SKM-1 treated with dmso at 0.1 percent for 144 hours (cell line): ENCODE results near the gene GRID1.

ENCODE experiments used
- DNase-seq: peaks from one replicate; lab custom pipeline; 2025; ENCODE audit not compliant: unreplicated experiment; lab: John Stamatoyannopoulos, UW

Gene GRID1

GRCh38 chr10:85791818-85792532 is 574.6 kb downstream of the GRID1 start:
- no peak for DNase-seq

DNA sequence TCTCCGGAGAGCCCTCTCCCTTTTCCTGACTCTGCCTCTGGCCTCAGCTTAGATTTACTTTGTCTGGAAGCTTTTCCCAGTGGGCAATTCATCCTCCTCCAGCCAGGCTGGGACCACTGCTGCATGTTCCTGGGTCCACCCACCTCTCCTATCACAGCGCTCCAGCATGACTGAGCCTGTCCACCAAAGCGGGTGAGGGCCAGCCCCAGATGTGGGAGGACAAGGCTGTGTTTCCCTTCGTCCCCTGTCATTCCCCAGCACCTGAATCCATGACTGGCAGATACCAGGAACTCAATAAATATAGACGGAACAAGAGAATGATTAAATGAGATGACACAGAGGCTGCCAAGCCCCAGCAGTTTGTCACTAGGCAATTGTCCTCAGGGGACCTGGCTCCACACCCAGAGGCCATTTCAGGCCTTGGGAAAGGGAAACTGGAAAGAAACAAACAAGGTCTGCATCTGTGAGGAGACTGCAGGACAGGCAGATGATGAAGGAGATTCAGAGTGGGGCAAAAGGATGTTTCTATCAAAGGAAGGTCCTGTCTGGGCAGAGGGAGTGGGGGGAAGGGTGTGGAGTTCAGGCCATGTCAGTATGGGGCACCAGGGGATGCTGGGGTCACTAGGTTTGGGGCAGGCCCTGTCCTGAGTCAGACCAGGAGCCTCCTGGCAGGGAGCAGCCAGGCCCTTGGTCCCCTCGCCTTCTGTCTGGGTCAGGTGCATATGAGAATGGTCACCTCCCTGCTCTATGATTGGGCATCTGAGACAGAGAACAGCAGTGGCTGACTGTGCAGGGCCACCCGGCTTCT is 576.4 kb downstream of the GRID1 start:
- DNase-seq, result no peak

DNA sequence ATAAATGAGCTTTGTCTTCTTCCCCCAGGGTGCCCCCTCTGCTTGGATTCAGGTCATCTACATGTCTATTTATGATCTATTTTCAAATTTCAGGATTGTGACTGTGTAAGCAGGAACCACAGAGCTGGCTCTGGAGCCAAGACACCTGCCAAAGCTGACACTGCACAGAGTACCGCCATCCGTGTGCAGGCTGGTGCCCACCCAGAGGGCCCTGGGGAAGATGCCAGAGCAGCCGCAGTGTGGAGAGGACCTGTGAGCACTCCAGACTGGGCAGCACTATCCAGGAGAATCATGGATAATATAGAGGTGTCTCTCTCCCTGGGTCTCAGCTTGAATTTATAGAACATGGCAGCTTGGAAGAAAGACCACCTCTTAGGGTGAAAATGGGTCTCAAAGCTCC is 577.5 kb downstream of the GRID1 start:
- DNase-seq, result no peak

GRCh38 chr10:85788570-85788969 is 578.0 kb downstream of the GRID1 start:
- no peak for DNase-seq

DNA sequence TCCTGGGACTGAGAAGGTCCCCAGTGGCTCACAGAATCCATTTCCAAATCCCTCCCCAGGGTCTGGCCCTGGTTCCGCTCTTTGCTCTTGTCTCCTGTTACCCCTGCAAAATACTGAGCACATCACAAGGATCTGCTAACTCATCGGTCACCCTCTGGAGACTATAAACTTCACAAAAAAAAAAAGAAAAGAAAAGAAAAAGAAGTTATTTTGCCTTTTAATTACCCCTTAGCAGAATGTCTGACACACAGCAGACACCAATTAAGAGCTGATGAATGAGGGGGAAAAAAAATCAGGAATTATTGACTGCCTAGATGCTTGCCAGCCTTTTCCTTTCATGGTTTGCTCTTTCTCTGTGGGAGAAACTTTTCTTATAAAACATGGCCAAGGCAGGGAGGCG is 578.7 kb downstream of the GRID1 start:
- DNase-seq, result no peak

DNA sequence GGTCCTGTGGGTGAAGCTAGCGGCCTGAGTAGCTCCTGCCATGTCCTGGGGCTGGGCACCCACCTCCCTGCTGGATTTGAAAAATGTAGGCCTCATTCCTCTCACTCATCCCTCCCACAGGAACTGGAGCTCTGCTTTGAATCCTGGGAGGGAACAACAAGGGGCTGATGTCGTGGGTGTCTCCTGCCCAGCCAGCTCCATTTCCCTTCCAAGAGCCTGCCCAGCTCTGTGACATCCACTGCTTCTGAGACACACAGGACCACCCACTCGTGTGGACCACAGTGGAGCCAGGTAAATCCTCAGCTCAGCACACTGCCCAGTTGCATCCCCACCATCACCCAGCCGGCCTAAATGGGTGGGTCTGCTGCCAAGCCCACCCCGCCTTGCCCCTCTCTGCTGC is 579.2 kb downstream of the GRID1 start:
- DNase-seq, result no peak

DNA sequence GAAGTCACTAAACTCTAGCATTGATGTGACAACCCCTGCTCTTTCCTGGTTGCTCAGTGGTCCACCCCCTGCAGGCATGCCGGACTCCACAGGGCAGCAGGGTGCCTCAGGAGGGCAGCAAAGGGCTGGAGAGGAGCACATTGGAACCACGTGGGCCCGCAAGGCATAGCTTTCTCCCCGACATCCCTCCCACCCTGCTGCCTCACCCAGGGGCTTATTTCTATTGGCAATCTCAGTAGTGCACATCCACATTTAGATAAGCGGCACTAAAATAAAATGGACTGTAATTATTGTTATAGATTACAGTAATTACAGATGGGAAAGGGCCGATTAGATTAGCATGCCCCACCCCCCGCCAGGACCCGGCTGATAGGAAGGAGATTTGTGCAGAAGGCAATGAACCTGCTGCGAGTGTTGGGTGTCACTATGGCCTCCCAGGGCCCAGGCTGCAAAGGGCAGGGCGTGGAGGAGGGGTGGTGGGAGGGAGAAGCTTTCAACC is 580.1 kb downstream of the GRID1 start:
- no peak for DNase-seq

GRCh38 chr10:85784792-85785191 is 581.8 kb downstream of the GRID1 start:
- no peak for DNase-seq

GRCh38 chr10:85781404-85781803 is 585.2 kb downstream of the GRID1 start:
- DNase-seq, result no peak

- DNase-seq, result no peak
Measured at GRCh38 chr10:85778074-85778473, 588.5 kb downstream of the GRID1 start.

- DNase-seq, result no peak
Measured at GRCh38 chr10:85767891-85768290, 598.7 kb downstream of the GRID1 start.

DNA sequence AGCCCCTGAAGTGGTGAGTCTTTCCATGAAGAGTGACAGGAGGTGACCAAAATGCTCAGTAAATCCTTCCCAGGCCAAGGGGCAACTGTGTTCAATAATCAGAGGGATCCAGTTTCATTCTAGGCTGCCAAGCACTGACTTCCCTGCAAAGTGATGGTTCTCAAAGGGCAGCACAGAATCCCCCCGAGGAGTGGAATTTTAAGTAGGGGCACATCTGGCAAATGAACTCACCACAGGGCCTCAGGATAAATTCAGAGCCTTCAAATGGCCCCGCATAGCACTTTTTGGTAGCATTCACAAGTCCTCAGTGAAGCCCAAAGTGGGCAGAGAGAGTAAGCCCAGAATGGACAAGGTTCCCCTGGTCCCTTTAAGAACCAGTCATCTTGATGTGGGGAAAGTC is 602.5 kb downstream of the GRID1 start:
- DNase-seq, result no peak

GRCh38 chr10:85761906-85762445 is 604.6 kb downstream of the GRID1 start:
- DNase-seq, result no peak

DNA sequence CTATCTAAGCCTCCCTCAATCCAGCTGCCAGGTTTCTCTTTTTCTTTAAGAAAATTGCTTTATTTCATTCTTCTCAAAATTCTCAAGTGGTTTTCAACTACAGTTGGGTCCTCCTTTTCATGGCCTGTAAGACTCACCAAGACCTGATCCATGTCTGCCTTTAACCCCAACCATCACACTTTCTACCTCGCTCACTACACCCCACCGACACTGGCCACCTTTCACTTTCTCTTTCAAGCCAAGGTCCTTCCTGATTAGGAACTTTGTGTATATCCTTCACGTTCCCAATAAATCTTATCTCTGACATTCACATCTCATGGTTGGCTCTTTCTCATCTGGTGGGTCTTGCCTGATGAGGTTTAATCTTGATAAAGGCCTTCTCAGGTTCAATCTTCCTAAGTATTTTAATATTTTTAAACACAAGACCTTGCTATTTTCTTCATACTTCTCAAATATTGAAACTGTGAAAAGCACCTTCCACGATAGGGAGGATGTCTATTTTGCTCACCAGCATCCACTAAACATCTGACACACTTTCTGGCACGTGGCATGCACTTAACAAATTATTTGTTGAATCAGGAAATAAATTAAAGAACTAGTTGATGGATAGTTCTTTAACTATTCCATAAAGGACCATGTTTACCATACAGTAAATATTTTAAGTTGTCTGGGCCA is 624.8 kb downstream of the GRID1 start:
- no peak for DNase-seq

- DNase-seq, result no peak
Measured at GRCh38 chr10:85735997-85736396, 630.6 kb downstream of the GRID1 start.

DNA sequence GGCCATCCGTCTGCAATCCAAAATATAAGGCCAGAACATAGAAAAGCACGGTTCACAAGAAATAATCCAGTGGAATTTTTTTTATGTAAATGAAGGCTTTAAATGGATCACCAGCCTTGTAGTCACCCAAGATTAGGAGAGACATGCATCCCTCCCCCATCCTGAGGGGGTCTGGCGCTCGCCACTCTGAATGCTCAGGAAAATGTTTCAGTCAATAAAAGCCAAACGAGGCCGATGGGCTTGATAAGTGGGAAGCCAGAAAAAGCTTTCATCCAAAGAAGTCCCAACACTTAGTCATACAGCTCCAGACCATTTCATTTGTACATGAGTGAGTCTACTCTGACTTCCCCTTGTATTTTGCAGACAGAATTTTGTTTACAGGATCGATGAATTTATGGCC is 631.8 kb downstream of the GRID1 start:
- no peak for DNase-seq

DNA sequence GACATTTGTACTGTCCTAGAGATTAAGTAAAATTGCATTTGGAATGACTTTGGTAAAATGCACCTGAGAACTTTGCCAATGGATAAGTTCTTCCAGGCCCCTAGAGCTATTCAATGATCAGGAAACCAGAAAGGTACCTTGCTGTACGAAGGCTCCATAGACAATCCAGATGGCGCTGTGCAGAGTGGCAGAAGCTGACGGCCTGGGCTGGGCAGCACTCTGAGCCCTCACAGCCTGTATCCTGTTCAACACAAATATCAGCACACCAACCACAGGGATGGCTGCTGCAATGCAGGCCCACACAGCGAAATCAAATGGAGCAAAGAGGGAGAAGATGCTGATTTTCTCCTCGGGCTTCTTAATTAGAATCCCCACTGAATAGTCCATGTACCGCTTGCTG is 642.4 kb downstream of the GRID1 start:
- no peak for DNase-seq

GRCh38 chr10:85720931-85721590 is 645.5 kb downstream of the GRID1 start:
- DNase-seq, result no peak

DNA sequence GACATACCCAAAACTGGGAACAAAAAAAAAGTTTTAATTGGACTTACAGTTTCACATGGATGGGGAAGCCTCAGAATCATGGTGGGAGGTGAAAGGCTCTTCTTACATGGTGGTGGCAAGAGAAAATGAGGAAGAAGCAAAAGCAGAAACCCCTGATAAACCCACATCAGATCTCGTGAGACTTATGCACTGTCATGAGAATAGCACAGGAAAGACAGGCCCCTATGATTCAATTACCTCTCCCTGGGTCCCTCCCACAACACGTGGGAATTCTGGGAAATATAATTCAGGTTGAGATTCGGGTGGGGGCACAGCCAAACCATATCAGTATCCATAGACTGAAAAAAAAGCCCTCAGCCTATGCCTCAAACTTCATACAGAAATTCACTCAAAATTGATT is 647.2 kb downstream of the GRID1 start:
- DNase-seq, result no peak

GRCh38 chr10:85713885-85714284 is 652.7 kb downstream of the GRID1 start:
- no peak for DNase-seq

DNA sequence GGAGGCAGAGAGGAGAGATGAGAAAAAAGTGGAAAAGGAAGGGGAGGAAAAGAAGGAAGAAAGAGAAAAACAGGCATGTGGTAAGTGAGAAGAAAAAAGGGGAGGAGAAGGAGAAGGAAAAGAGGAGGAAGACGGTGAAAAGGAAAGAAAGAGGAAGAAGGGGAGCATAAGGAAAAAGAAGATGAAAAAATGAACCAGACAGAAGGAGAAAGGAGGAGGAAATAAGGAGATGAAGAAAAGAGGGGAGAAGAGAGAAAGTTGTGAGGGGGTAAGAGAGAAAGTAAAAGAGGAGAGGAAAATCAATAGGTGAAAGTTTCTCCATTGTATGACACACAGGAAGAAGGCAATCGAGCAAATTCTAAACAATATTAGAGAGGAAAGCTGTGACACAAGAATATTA is 663.8 kb downstream of the GRID1 start:
- DNase-seq, result no peak
